ENCODE measurements around the gene POFUT1.
"Not testable (repeated sequence)": the region's sequence is repeated elsewhere in the genome, so short reads cannot be mapped to it uniquely, and the experiment has no call there.

POFUT1 gene

DNA sequence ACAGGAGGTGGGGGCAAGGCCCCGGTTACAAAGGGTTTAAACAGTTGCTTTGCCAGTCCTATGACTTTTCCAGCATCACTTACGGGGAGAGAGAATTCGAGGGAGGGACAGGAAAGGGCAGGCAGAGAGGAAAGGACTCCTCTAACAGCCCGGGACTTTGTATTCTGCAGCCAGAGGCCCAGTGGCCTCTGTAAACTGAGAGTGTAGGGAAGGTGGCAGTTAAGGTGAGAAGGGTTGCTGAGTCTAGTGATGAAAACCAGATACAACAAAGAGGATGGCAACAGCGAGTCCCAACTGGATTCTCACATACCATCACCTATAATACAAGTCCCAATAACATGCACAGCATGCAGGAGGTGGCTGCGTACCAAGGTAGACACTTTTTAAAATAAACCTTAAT lies 13.7 kb upstream of the POFUT1 start:
- TF ChIP-seq CTCF (IDR thresholded peaks at IDR 0.05; ENCODE audit: control insufficient read depth, extremely low read depth, insufficient read depth): no peak
- H3K4me3 ChIP-seq (ENCODE audit: low read depth, low read length): no peak overlapping the region
- no peak for DNase-seq (ENCODE audit: low read depth)

DNA sequence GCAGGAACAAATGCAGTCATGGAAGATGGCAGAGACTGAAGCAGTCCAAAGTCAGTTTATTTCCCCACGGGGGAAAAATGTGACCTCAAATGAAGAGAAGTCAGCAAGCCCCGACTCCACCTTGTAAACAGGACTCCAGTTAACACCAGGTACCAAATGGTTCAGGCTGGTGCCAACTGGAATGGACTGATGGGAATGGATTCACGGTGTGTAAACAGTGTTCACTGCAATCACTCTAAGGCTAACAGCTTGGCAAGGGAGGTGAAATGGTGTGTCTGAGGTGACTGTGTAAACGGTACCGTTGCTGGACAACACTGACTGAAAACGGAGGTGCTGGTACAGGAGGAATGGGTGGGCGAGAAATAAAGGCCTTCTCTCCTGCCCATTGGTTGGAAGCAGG lies 12.1 kb upstream of the POFUT1 start:
- TF ChIP-seq CTCF (IDR thresholded peaks at IDR 0.05; ENCODE audit: control insufficient read depth, extremely low read depth, insufficient read depth): no peak
- peak; percentile 65 for DNase-seq (ENCODE audit: low read depth)
- no peak overlapping the region for H3K4me3 ChIP-seq (ENCODE audit: low read depth, low read length)

GRCh38 chr20:32196613-32197012 lies 11.1 kb upstream of the POFUT1 start:
- not testable (repeated sequence) for DNase-seq (ENCODE audit: low read depth); H3K4me3 ChIP-seq (ENCODE audit: low read depth, low read length)

DNA sequence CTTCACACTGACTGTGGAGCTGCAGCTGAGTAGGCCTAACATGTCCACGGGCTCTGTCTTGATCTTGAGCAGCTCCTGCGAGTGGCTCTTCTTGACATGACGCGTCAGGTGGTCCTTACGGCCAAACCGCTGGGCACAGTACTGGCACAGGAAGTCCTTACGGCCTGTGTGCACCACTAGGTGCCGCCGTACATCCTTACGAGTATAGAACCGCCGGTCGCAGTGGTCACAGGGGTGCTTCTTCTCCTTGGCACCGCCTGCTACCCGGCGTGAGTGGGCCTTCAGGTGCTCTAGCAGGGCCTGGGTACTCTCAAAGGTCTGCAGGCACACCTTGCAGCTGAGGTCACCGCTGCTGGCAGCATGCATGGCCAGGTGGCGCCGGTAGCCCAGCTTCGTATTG lies 10.5 kb upstream of the POFUT1 start:
- H3K4me3 ChIP-seq (ENCODE audit: low read depth, low read length); DNase-seq (ENCODE audit: low read depth): not testable (repeated sequence)
- peak; percentile 25; the same call in 1 of the 2 replicates for TF ChIP-seq CTCF (IDR thresholded peaks at IDR 0.05; ENCODE audit: control insufficient read depth, extremely low read depth, insufficient read depth)

GRCh38 chr20:32199006-32199405 lies 8.7 kb upstream of the POFUT1 start:
- no peak for DNase-seq (ENCODE audit: low read depth)
- TF ChIP-seq CTCF (IDR thresholded peaks at IDR 0.05; ENCODE audit: control insufficient read depth, extremely low read depth, insufficient read depth): no peak
- H3K4me3 ChIP-seq (ENCODE audit: low read depth, low read length): no peak overlapping the region

DNA sequence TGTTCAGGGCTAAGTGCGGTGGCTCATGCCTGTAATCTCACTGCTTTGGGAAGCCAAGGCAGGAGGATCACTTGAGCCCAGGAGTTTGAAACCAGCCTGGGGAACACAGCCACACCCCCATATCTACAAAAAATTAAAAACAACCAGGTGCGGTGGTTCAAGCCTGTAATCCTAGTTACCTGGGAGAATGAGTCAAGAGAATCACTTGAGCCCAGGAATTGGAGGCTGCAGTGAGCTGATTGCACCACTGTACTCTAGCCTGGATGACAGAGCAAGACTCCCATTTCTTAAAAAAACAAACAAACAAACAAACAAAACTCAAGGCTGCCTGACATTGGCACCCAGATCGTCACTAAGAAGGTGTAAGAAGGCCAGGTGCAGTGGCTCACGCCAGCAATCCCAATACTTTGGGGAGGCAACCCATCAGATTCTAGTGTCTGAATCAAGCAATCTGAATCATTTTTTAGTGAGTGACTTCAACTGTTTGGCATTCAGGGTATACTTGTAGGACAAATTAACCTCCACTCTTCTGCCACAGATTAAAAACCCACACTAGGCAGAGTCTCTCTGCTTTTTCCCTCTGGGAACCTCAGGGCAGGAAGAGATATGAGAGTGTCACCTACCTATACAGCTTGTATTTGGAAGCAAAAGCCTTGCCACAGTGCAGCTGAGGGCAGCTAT lies 6.2 kb upstream of the POFUT1 start:
- H3K4me3 ChIP-seq (ENCODE audit: low read depth, low read length): no peak overlapping the region
- DNase-seq (ENCODE audit: low read depth): no peak
- no peak for TF ChIP-seq CTCF (IDR thresholded peaks at IDR 0.05; ENCODE audit: control insufficient read depth, extremely low read depth, insufficient read depth)

DNA sequence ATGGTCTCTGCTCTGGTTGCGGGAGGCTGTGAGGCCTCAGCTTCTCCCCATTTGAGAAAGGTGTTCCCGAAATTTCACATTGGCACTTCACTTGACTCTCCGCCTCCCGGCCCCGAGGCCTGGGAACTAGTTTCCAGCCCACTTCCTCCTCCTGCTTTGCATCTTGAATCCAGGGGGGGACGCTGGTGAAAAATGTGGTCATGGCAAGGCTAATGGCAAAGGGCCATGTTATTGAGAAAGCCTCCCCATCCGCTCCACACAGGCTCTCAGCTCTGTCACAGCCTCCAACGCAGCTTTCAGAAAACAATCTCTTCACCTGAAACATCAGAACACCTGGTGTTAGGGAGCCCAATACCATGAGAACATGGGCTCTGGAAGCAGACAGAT lies 5.7 kb upstream of the POFUT1 start:
- DNase-seq (ENCODE audit: low read depth): no peak
- no peak overlapping the region for H3K4me3 ChIP-seq (ENCODE audit: low read depth, low read length)
- TF ChIP-seq CTCF (IDR thresholded peaks at IDR 0.05; ENCODE audit: control insufficient read depth, extremely low read depth, insufficient read depth): no peak

All from LNCaP clone FGC (cell line).